ENCODE results near the gene EXOC3L1. TPM values are rescaled to one million over a fixed set of nuclear protein-coding genes. Genes with fewer than 3 reads are reported as not detected.

Gene EXOC3L1
- total and polyA plus RNA-seq, 2 of the 13 experiments (the other 11 are each of a cell fraction or from before 2014, with no cell fraction given): 0.12 TPM; not detected in 1

DNA sequence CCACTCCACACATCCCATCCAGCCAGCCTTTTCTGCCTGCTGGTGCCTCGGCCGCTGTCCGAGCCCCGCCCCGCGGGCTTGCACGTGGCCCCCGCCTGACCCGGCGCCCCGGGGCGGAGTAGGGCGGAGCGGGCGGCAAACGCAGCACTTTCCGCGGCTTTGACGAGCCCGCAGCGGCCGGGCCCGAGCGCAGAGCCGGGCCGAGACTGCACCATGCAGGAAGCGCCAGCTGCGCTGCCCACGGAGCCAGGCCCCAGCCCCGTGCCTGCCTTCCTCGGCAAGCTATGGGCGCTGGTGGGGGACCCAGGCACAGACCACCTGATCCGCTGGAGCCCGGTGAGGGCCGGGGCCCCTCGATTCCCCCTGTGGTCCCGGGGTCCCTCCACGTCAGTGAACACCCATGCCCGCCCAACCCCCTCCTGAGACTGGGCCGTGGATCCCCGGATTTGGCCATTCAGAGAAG is 25.3 kb downstream of the EXOC3L1 start, which contains the start of gene HSF4 (continued):
- TF ChIP-seq, protein P1, sequence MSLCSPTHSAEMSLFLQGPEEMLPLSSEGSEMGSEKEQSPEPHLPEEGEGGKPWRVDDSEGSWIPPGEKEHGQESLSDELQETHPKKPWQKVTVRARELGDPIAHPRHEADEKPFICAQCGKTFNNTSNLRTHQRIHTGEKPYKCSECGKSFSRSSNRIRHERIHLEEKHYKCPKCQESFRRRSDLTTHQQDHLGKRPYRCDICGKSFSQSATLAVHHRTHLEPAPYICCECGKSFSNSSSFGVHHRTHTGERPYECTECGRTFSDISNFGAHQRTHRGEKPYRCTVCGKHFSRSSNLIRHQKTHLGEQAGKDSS (CRISPR knock-in tag; IDR thresholded peaks at IDR 0.05; ENCODE audit: borderline replicate concordance, low read depth): peak; percentile 74; the same call in 1 of the 2 replicates
- TF ChIP-seq ZNF205 (CRISPR knock-in tag; IDR thresholded peaks at IDR 0.05) (peak; percentile 66), RBM22 (optimal IDR thresholded peaks at IDR 0.05; ENCODE audit: low read length) (no peak), CCDC6 (CRISPR knock-in tag; IDR thresholded peaks at IDR 0.05) (peak; percentile 86), HOXA7 (CRISPR knock-in tag; IDR thresholded peaks at IDR 0.05) (no peak), ZFP36L2 (CRISPR knock-in tag; IDR thresholded peaks at IDR 0.05) (no peak), ZNF598 (CRISPR knock-in tag; IDR thresholded peaks at IDR 0.05; ENCODE audit: borderline replicate concordance) (peak; percentile 77; the same call in 1 of the 2 replicates), MYNN (CRISPR knock-in tag; IDR thresholded peaks at IDR 0.05; ENCODE audit: low read depth) (no peak), ZNF432 (CRISPR knock-in tag; IDR thresholded peaks at IDR 0.05; ENCODE audit: borderline replicate concordance) (no peak), ARNT (IDR thresholded peaks at IDR 0.05) (no peak), IKZF4 (CRISPR knock-in tag; IDR thresholded peaks at IDR 0.05; ENCODE audit: borderline replicate concordance, low read depth, not compliant biosample characterization) (peak; percentile 95), TEAD2 (CRISPR knock-in tag; IDR thresholded peaks at IDR 0.05) (peak; percentile 75; the same call in 1 of the 2 replicates), DMAP1 (CRISPR knock-in tag; IDR thresholded peaks at IDR 0.05) (peak; percentile 46; the same call in 1 of the 2 replicates), SAP130 (CRISPR knock-in tag; IDR thresholded peaks at IDR 0.05; ENCODE audit: low read depth) (peak; percentile 92), ZNF616 (CRISPR knock-in tag; IDR thresholded peaks at IDR 0.05; ENCODE audit: low read depth) (no peak), YEATS2 (CRISPR knock-in tag; IDR thresholded peaks at IDR 0.05; ENCODE audit: borderline replicate concordance) (0 out of 2 replicates have a peak, but pooled peaks have one; percentile 17)
- TF ChIP-seq, protein P2, sequence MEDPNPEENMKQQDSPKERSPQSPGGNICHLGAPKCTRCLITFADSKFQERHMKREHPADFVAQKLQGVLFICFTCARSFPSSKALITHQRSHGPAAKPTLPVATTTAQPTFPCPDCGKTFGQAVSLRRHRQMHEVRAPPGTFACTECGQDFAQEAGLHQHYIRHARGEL (CRISPR knock-in tag; IDR thresholded peaks at IDR 0.05): peak; percentile 78; the same call in 1 of the 2 replicates
- TF ChIP-seq, protein P3, sequence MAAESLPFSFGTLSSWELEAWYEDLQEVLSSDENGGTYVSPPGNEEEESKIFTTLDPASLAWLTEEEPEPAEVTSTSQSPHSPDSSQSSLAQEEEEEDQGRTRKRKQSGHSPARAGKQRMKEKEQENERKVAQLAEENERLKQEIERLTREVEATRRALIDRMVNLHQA (CRISPR knock-in tag; IDR thresholded peaks at IDR 0.05): no peak
- TF ChIP-seq, protein P4, sequence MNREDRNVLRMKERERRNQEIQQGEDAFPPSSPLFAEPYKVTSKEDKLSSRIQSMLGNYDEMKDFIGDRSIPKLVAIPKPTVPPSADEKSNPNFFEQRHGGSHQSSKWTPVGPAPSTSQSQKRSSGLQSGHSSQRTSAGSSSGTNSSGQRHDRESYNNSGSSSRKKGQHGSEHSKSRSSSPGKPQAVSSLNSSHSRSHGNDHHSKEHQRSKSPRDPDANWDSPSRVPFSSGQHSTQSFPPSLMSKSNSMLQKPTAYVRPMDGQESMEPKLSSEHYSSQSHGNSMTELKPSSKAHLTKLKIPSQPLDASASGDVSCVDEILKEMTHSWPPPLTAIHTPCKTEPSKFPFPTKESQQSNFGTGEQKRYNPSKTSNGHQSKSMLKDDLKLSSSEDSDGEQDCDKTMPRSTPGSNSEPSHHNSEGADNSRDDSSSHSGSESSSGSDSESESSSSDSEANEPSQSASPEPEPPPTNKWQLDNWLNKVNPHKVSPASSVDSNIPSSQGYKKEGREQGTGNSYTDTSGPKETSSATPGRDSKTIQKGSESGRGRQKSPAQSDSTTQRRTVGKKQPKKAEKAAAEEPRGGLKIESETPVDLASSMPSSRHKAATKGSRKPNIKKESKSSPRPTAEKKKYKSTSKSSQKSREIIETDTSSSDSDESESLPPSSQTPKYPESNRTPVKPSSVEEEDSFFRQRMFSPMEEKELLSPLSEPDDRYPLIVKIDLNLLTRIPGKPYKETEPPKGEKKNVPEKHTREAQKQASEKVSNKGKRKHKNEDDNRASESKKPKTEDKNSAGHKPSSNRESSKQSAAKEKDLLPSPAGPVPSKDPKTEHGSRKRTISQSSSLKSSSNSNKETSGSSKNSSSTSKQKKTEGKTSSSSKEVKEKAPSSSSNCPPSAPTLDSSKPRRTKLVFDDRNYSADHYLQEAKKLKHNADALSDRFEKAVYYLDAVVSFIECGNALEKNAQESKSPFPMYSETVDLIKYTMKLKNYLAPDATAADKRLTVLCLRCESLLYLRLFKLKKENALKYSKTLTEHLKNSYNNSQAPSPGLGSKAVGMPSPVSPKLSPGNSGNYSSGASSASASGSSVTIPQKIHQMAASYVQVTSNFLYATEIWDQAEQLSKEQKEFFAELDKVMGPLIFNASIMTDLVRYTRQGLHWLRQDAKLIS (CRISPR knock-in tag; IDR thresholded peaks at IDR 0.05): no peak
- TF ChIP-seq, protein P5, sequence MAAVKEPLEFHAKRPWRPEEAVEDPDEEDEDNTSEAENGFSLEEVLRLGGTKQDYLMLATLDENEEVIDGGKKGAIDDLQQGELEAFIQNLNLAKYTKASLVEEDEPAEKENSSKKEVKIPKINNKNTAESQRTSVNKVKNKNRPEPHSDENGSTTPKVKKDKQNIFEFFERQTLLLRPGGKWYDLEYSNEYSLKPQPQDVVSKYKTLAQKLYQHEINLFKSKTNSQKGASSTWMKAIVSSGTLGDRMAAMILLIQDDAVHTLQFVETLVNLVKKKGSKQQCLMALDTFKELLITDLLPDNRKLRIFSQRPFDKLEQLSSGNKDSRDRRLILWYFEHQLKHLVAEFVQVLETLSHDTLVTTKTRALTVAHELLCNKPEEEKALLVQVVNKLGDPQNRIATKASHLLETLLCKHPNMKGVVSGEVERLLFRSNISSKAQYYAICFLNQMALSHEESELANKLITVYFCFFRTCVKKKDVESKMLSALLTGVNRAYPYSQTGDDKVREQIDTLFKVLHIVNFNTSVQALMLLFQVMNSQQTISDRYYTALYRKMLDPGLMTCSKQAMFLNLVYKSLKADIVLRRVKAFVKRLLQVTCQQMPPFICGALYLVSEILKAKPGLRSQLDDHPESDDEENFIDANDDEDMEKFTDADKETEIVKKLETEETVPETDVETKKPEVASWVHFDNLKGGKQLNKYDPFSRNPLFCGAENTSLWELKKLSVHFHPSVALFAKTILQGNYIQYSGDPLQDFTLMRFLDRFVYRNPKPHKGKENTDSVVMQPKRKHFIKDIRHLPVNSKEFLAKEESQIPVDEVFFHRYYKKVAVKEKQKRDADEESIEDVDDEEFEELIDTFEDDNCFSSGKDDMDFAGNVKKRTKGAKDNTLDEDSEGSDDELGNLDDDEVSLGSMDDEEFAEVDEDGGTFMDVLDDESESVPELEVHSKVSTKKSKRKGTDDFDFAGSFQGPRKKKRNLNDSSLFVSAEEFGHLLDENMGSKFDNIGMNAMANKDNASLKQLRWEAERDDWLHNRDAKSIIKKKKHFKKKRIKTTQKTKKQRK (IDR thresholded peaks at IDR 0.05; ENCODE audit: low read length): no peak
- TF ChIP-seq, protein P6, sequence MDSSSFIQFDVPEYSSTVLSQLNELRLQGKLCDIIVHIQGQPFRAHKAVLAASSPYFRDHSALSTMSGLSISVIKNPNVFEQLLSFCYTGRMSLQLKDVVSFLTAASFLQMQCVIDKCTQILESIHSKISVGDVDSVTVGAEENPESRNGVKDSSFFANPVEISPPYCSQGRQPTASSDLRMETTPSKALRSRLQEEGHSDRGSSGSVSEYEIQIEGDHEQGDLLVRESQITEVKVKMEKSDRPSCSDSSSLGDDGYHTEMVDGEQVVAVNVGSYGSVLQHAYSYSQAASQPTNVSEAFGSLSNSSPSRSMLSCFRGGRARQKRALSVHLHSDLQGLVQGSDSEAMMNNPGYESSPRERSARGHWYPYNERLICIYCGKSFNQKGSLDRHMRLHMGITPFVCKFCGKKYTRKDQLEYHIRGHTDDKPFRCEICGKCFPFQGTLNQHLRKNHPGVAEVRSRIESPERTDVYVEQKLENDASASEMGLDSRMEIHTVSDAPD (CRISPR knock-in tag; IDR thresholded peaks at IDR 0.05): peak; percentile 77

Data from HepG2 (cell line).